GM12878 (cell line): ENCODE data around the gene PUM2. TPM values are rescaled to one million over a fixed set of nuclear protein-coding genes. Genes with fewer than 3 reads are reported as not detected.

Experiments used
- ATAC-seq: fragments of 200-7000 bp; cut with Tn5 transposase; 3 replicates; pipeline ENCODE4 v1.9.1; 2020; ENCODE audit warnings: mild to moderate bottlenecking, moderate library complexity
- BruUV-seq: library from RNA; stranded (reverse); fragments of 400-500 nt; replicated peaks from 2 replicates; lab custom pipeline; 2021; lab: Mats Ljungman, UMichigan
- CTCF ChIA-PET: fragments of 300-600 bp; sonication (Branson Sonifier 250); formaldehyde crosslinking; extraction: SDS; loops from one replicate; lab custom pipeline; 2021; ENCODE audit warnings: inconsistent platforms; lab: Yijun Ruan, JAX
- POLR2A ChIA-PET: fragments of 350-600 bp; formaldehyde crosslinking; extraction: SDS; loops from one replicate; lab custom pipeline; 2021; ENCODE audit warnings: inconsistent platforms; lab: Charles Lee
- RAD21 ChIA-PET: fragments of 300-600 bp; sonication (Branson Sonifier 250); formaldehyde crosslinking; loops from one replicate; lab custom pipeline; 2023; ENCODE audit warnings: antibody characterized with exemption; ENCODE audit not compliant: unreplicated experiment; lab: Charles Lee
- SMC1A ChIA-PET: fragments of 300-600 bp; sonication (Branson Sonifier 250); formaldehyde crosslinking; loops from one replicate; lab custom pipeline; 2023; ENCODE audit not compliant: unreplicated experiment, uncharacterized antibody; lab: Charles Lee
- DNase-seq: peaks from one replicate; pipeline ENCODE4 v3.0.0-alpha.2; 2011; ENCODE audit warnings: low read depth, low spot score
- FAIRE-seq: peaks from 3 replicates; lab custom pipeline; 2011; peaks lifted over from hg19 to GRCh38; lab: Jason Lieb, UNC
- H2AFZ ChIP-seq: 2 replicates; pipeline ENCODE4 v1.6.0; 2011; ENCODE audit warnings: low read depth, low read length, control low read depth; ENCODE audit not compliant: control insufficient read depth
- H3K27ac ChIP-seq: 2 replicates; pipeline ENCODE4 v1.5.1; 2011; ENCODE audit warnings: control low read depth; ENCODE audit not compliant: control insufficient read depth, insufficient read depth
- H3K27me3 ChIP-seq, 2 experiments: replicated peaks in 1 of 2; 2 replicates each; pipeline versions ENCODE4 v1.6.0 to v1.6.1; 2011; ENCODE audit warnings: low read length in 1 of 2; ENCODE audit not compliant: control insufficient read depth in 2 of 2, insufficient read depth in 2 of 2
- H3K36me3 ChIP-seq, 2 experiments: 2 replicates each; pipeline ENCODE4 v1.5.1; 2011; ENCODE audit warnings: low read length in 1 of 2; ENCODE audit not compliant: control insufficient read depth in 2 of 2, insufficient read depth in 2 of 2
- H3K4me1 ChIP-seq: 2 replicates; pipeline ENCODE4 v1.6.1; 2011; ENCODE audit warnings: mild to moderate bottlenecking, low read length, moderate library complexity, mixed read lengths; ENCODE audit not compliant: control insufficient read depth, insufficient read depth
- H3K4me2 ChIP-seq: 2 replicates; pipeline ENCODE4 v1.6.0; 2011; ENCODE audit warnings: control low read depth; ENCODE audit not compliant: control insufficient read depth, insufficient read depth
- H3K4me3 ChIP-seq: fragments of 200-600 bp; sonication (generic); 2 replicates; pipeline ENCODE4 v1.5.1; 2016
- H3K79me2 ChIP-seq: 2 replicates; pipeline ENCODE4 v1.6.0; 2011; ENCODE audit warnings: low read length; ENCODE audit not compliant: control insufficient read depth, insufficient read depth
- H3K9ac ChIP-seq: 2 replicates; pipeline ENCODE4 v1.8.0; 2011; ENCODE audit warnings: low read length, control low read depth, mixed read lengths; ENCODE audit not compliant: control insufficient read depth, insufficient read depth
- H3K9me3 ChIP-seq: replicated peaks from 3 replicates; pipeline ENCODE4 v1.5.1; 2011; ENCODE audit warnings: mild to moderate bottlenecking, low read length; ENCODE audit not compliant: control insufficient read depth, insufficient read depth
- H4K20me1 ChIP-seq: 2 replicates; pipeline ENCODE4 v1.6.0; 2011; ENCODE audit not compliant: control insufficient read depth, insufficient read depth
- CBX3 ChIP-seq: fragments of 200-600 bp; sonication (generic); IDR thresholded peaks from 2 replicates; pipeline ENCODE4 v1.6.1; 2016; ENCODE audit warnings: low read depth, borderline replicate concordance
- ELK1 ChIP-seq: IDR thresholded peaks from 2 replicates; pipeline ENCODE4 v1.6.1; 2012; ENCODE audit warnings: low read depth, low read length, improper control_type of control experiment
- FOS ChIP-seq: IDR thresholded peaks from 3 replicates; pipeline ENCODE4 v1.6.1; 2011; ENCODE audit warnings: borderline replicate concordance; ENCODE audit not compliant: insufficient read length; ENCODE audit errors: extremely low read depth
- JUNB ChIP-seq: IDR thresholded peaks from 2 replicates; pipeline ENCODE4 v1.6.1; 2016; ENCODE audit warnings: antibody characterized with exemption, mild to moderate bottlenecking
- LARP7 ChIP-seq: fragments of 450-650 bp; IDR thresholded peaks from 2 replicates; pipeline ENCODE4 v1.6.1; 2017; ENCODE audit warnings: mild to moderate bottlenecking
- MYB ChIP-seq: fragments of 150-350 bp; IDR thresholded peaks from 2 replicates; pipeline ENCODE4 v1.6.1; 2014; ENCODE audit warnings: mild to moderate bottlenecking, low read depth, low read length, borderline replicate concordance
- MYC ChIP-seq: IDR thresholded peaks from 2 replicates; pipeline ENCODE4 v1.6.1; 2011; ENCODE audit warnings: mild to moderate bottlenecking, low read length, moderate library complexity, inconsistent platforms; ENCODE audit not compliant: insufficient read depth, insufficient replicate concordance, insufficient read length, severe bottlenecking
- POLR2A ChIP-seq: IDR thresholded peaks from 2 replicates; pipeline ENCODE4 v1.6.1; 2011; ENCODE audit warnings: low read depth, mild to moderate bottlenecking, low read length
- SMARCA5 ChIP-seq: fragments of 450-650 bp; IDR thresholded peaks from 2 replicates; pipeline ENCODE4 v1.6.1; 2017; ENCODE audit warnings: mild to moderate bottlenecking
- SREBF2 ChIP-seq: IDR thresholded peaks from 2 replicates; pipeline ENCODE4 v1.6.1; 2012; ENCODE audit warnings: mild to moderate bottlenecking, low read length
- WRNIP1 ChIP-seq: IDR thresholded peaks from 2 replicates; pipeline ENCODE4 v1.6.1; 2011; ENCODE audit warnings: low read depth, low read length, improper control_type of control experiment, borderline replicate concordance
- YBX1 ChIP-seq: fragments of 450-650 bp; IDR thresholded peaks from 2 replicates; pipeline ENCODE4 v1.6.1; 2016; ENCODE audit warnings: antibody characterized with exemption
- ZBTB4 ChIP-seq: fragments of 450-650 bp; formaldehyde crosslinking; IDR thresholded peaks from 2 replicates; pipeline ENCODE4 v1.4.0; 2022; ENCODE audit warnings: mild to moderate bottlenecking, moderate library complexity
- ZNF207 ChIP-seq: fragments of 450-650 bp; IDR thresholded peaks from 2 replicates; pipeline ENCODE4 v1.6.1; 2014; ENCODE audit warnings: antibody characterized with exemption, mild to moderate bottlenecking, borderline replicate concordance
- ZNF274 ChIP-seq: IDR thresholded peaks from one replicate; pipeline ENCODE4 v1.8.0; 2011; ENCODE audit not compliant: insufficient read length, insufficient read depth
- WGBS: methylation state at CpG from one replicate; pipeline ENCODE4 v1.1.6; 2016; ENCODE audit warnings: low lambda C conversion rate; ENCODE audit not compliant: insufficient replicate concordance, insufficient coverage; ENCODE audit errors: missing lambda C conversion rate; 5-methylcytosine and 5-hydroxymethylcytosine counted together
- in situ Hi-C: fragments of 300-500 bp; cut with MboI; formaldehyde crosslinking; loops from 9 replicates; pipeline ENCODE4 v1.14.3; 2018; ENCODE audit warnings: mixed read lengths
- intact Hi-C: fragments of 100-400 bp; cut with micrococcal nuclease; formaldehyde crosslinking; loops from one replicate; pipeline ENCODE4 v1.14.2; 2022; ENCODE audit not compliant: unreplicated experiment
- polyA plus RNA-seq, 11 experiments: library from polyadenylated mRNA; depleted of rRNA in 4 of 11; unstranded in 6 of 11; stranded (reverse) in 5 of 11; fragments of >200 nt; fragmentation: Nextera tagmentation in 4 of 11; fragmentation: Illumina TruSeq in 1 of 11; extraction: Ambion mirVana in 4 of 11; extraction: Trizol in 1 of 11; gene quantifications; 1 replicate in 1 of 11; 2 replicates in 10 of 11; pipeline versions ENCODE4 v1.2.1 to v1.2.3, GENCODE V29; 2011 to 2016; ENCODE audit warnings: inconsistent platforms in 2 of 11, missing spikeins in 2 of 11, low read depth in 1 of 11
- total RNA-seq, 4 experiments: library from RNA; depleted of rRNA in 3 of 4; stranded (reverse); fragments of >200 nt in 3 of 4; fragmentation: Illumina TruSeq in 1 of 4; extraction: Trizol in 1 of 4; gene quantifications; 2 replicates each; pipeline versions ENCODE4 v1.2.1 to v1.2.3, GENCODE V29; 2013 to 2021

The PUM2 gene
- total and polyA plus RNA-seq, 10 of the 15 experiments (the other 5 are each of a cell fraction or from before 2014, with no cell fraction given) = 14.5 to 87.6 (median 29.4) TPM

- H3K9me3 ChIP-seq = no peaks in the 10 kb centered on the region
- no peak for FAIRE-seq
- no peak overlapping the region for H3K27ac ChIP-seq
- H4K20me1 ChIP-seq = no peaks in the 10 kb centered on the region; the same call in 1 of the 2 replicates
- ChIA-PET POLR2A (interaction anchor here (0.5 kb wide), 1 partner anchor 11 kb away, joined by 7 read pairs; no protein-coding TSS in a partner anchor), RAD21 (no interaction called here), SMC1A (interaction anchor here (0.7 to 1.8 kb wide), 10 partner anchors 10 to 340 kb away, joined by 3 to 5 read pairs (median 3); no protein-coding TSS in a partner anchor), CTCF (interaction anchor here (0.9 to 2.1 kb wide), 6 partner anchors 13 to 28 kb away, joined by 3 to 9 read pairs (median 4); no protein-coding TSS in a partner anchor)
- no peak for ATAC-seq
- 100% methylated on average over 1 of the region's 1 CpG for WGBS
- H3K4me2 ChIP-seq = no peak overlapping the region
- peaks cover 3% of the 10 kb centered on the region for H3K79me2 ChIP-seq
- no peaks in the 10 kb centered on the region for H3K4me1 ChIP-seq
- intact Hi-C loops = no loop called here
- H3K36me3 ChIP-seq = peaks cover 8 to 36% of the 10 kb centered on the region in 2 experiments
- in situ Hi-C loops = no loop called here
- no peaks in the 10 kb centered on the region for H3K27me3 ChIP-seq
- H3K4me3 ChIP-seq = no peak overlapping the region
- no peak overlapping the region for H3K9ac ChIP-seq
- BruUV-seq = TSS peak; percentile 20
- no peak overlapping the region for H2AFZ ChIP-seq
- no peak for TF ChIP-seq ZNF207
- TF ChIP-seq POLR2A = no peak
- no peak for TF ChIP-seq ZNF274
- TF ChIP-seq WRNIP1 = no peak
- no peak for TF ChIP-seq FOS
- no peak for TF ChIP-seq MYB
- no peak for TF ChIP-seq JUNB
- TF ChIP-seq MYC = no peak
- TF ChIP-seq YBX1 = no peak
- DNase-seq = no peak
These were observed 46.7 kb downstream of the PUM2 start for GRCh38 chr2:20303966-20304365.

- no peaks in the 10 kb centered on the region for H3K27me3 ChIP-seq
- ATAC-seq (no peak), DNase-seq (no peak), FAIRE-seq (no peak)
- ChIA-PET CTCF (interaction anchor here (1.8 kb wide), 1 partner anchor 24 kb away, joined by 9 read pairs; no protein-coding TSS in a partner anchor), POLR2A (no interaction called here), RAD21 (no interaction called here), SMC1A (no interaction called here)
- H3K4me1 ChIP-seq = no peaks in the 10 kb centered on the region
- BruUV-seq = no TSS peak
- WGBS = 100% methylated on average over 4 of the region's 4 CpGs
- in situ Hi-C loops = no loop called here
- no peak overlapping the region for H3K27ac ChIP-seq
- H3K4me3 ChIP-seq = no peak overlapping the region
- no peak overlapping the region for H3K9ac ChIP-seq
- H3K9me3 ChIP-seq = no peaks in the 10 kb centered on the region
- H3K79me2 ChIP-seq = peaks cover 3% of the 10 kb centered on the region
- no peak overlapping the region for H3K4me2 ChIP-seq
- peaks cover 8 to 34% of the 10 kb centered on the region in 2 experiments for H3K36me3 ChIP-seq
- H4K20me1 ChIP-seq = no peaks in the 10 kb centered on the region; the same call in 1 of the 2 replicates
- intact Hi-C loops = no loop called here
- no peak overlapping the region for H2AFZ ChIP-seq
- no peak for TF ChIP-seq SREBF2
- TF ChIP-seq SMARCA5 = no peak
- no peak for TF ChIP-seq CBX3
- no peak for TF ChIP-seq ZBTB4 (CRISPR knock-in tag)
- no peak for TF ChIP-seq ELK1
- no peak for TF ChIP-seq LARP7
These were observed 48.6 kb downstream of the PUM2 start for GRCh38 chr2:20302019-20302418.
